Lung microvascular endothelial cell (primary cell): ENCODE data around the gene AKR7A2. TPM values are rescaled to one million over a fixed set of nuclear protein-coding genes. Genes with fewer than 3 reads are reported as not detected.
"Not testable (repeated sequence)": the region's sequence is repeated elsewhere in the genome, so short reads cannot be mapped to it uniquely, and the experiment has no call there.

ENCODE experiments used
- DNase-seq, 2 donors: peaks; one replicate each; pipeline versions ENCODE4 v3.0.0 to v3.0.0-alpha.2; 2010; ENCODE audit warnings: low read depth in 2 of 2
- total RNA-seq: library from RNA; depleted of rRNA; stranded (reverse); fragments of >200 nt; gene quantifications from 2 replicates; pipeline ENCODE4 v1.2.1, GENCODE V29; 2014

The AKR7A2 gene
- total RNA-seq, 1 donor from 2014 or later: 42.1 TPM

DNA sequence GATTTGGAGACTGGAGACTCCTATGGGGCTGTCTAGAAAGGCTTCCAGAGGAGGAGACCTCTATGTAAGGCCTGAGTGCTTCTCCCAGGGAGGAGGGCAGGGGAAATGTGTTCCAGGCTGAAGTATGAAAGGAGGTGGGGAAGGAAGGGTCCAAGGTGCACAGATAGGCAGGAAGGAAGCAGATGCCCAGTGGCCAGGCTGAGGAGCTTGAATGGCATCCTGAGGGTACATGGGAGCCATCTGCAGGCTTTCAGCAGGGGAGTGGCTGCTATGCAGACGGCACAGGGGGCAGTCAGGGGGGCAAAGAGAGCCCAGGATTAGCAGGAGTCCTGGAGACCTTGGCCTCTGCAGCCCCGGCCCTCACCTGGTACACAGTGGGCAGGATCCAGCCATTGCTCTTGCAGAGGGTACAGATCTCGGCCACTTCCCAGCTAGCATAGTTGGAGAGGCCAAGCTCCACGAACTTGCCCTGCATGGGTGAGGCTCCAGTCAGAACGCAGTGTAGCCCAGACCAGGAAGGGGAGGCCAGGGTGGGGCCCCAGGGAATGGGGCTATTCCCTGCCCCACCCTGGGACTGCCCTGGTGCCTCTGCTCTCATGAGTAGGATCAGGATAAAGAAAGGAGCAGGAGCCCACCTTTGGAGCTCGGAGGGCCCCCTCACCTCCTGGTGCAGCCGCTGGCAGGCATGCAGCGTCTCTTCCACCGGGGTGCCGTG is 4.0 kb downstream of the AKR7A2 start:
- no peak for DNase-seq

DNA sequence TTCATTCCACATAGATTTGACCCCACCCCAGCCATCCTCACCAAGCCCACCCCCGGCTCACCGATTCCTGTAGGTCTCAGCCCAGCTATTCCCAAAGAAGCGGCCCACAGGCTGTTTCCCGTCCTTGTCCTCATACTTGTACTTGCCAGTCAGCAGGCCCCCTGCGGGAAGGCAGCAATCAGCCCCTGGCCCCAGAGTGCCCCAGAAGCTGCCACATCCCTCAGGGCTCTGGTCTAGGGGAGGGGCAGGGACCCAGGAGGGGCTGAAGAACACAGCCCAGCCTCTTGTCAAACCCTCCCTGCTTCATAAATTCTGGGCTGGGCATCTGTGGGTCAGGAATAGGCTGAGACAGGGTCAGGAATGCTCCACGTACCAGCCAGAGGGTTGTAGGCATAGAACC is 5.0 kb downstream of the AKR7A2 start:
- no peak for DNase-seq

DNA sequence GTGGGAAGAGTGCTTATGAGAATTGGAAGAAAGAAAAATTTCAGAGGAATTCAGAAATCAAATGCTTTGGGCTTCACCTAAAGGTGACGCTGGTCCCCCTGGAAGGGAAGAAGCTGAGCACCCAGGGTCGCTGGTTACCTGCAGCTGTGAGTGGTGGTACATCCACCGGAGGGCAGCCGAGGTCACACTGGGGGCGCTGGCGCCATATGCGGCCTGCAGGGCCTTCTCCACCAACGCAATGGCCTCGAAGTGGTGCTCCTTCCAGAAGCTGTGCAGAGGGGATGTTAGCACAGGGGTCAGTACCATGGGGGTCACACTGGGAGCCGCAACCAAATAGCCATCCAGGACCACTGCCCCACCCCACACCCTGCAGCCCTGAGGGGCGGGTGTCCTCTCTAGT is 6.1 kb downstream of the AKR7A2 start:
- no peak for DNase-seq

DNA sequence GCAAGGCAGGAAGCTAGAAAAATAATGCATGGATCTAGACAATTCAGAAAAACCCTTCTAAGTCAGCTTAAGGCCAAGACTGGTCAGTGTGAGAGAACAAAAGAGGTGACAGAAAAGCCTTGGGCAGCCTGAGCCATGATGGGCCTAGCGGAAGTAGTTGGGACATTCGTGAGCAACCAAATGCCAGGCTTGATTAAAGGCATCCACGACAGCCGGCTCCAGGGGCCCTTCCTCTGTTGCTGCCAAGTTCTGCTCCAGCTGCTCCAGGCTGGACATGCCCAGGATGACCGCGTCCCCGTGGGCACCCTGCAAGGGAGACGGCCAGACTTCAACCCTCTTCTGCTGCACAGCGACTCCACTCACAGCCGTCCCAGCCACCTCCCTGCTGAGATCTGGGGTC is 7.9 kb downstream of the AKR7A2 start:
- not testable (repeated sequence) for DNase-seq

DNA sequence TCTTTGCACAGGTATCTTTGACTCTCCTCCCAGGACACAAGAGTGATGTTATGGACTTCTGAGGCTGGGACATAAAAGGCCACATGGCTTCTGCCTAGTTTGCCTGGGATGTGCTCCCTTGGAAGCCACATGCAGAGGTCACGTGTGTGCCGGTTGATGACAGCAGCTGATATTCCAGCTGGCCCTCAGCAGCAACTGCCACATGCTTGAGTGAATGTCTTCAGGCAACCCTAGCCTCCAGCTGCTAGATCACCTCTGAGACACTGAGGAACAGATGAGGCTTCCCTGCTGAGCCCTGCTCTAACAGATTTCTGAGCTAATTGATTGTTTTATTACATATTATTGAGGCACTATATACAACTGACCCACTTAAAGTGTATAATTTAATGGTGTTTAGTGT is 11.7 kb downstream of the AKR7A2 start:
- no peak for DNase-seq

DNA sequence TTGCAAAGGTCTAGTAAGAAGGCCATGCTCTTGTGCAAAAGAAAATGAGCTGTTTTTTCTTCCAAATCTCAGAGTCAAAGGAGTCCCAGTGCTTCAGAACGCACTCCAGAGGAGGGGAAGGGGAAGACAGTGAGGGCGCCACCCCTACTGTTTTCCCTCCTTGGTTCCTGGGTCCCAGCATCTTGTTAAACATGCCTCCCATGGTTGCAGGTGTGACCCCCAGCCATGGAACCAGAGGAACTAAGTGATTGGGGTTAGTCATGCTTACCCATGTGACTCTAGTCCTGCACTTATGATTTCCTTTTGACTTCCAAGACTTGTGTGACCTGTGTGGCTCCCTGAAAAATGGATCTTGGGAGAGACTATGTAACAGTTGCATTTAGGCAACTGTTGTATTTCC is 17.3 kb downstream of the AKR7A2 start:
- no peak for DNase-seq

DNA sequence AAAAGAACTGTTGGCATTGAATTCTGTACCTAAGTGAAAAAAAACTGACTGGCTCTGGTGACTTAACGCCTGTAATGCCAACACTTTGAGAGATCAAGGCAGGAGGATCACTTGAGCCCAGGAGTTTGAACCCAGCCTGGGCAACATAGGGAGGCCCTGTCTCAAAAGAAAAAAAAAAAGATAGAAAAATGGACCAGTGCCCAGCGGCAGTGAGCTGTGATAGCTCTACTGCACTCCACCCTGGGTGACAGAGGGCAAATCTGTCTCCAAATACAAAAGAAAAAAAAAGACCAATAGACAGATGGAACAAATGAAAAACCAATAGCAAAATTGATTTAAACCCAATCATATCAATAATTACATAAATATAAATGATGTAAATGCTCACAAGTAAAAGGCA is 22.7 kb downstream of the AKR7A2 start:
- DNase-seq: no peak

DNA sequence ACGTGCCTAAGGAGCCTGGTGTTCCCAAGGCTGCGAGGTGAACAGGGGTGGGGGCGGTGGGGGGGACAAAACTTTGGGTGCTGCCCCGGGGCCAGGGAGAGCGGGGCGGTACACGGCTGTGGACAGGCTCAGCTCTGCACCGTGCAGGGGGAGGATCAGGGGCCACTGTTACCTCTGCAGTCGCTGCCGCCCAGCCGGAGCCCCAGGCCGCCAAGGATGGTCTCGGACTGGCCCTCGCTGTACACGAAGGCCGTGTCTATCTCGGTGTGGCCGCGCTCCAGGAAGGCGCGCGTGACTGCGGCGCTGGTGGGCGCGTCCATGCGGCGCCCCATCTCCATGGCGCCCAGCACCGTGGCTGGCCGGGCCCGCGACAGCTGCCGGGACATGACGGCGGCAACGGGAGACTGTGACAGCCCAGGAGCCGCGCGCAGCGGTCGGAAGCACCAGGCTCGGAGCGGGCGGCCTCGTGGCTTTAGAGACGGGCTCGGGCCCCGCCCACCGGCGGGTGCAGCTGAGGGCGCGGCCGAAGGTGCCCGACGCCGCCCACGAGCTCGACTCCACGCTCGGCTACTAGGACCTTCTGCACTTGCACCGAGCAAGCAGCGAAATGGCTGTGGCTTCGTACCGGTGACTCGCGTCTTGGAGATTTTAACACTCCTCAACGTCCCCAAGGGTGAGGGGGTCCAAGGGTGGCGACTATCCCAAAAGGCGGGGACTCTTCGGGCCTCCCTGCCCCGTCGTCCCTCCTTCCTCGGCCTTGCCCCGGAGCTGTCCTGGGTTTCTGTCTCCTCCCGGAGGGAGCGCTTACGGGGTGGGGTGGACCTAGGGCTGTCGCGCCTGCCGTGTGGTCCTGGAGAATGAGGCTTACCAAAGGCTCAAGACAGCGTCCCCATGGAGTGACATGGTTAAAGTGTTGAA is 23.4 kb downstream of the AKR7A2 start, which contains the start of gene AKR7A3:
Gene AKR7A3, minus strand, starts transcription at position 447 of the 918 bp plus-strand sequence. Its CDS starts 61 bp downstream, at position 386.
- peak; percentile 14 to 17 for DNase-seq

DNA sequence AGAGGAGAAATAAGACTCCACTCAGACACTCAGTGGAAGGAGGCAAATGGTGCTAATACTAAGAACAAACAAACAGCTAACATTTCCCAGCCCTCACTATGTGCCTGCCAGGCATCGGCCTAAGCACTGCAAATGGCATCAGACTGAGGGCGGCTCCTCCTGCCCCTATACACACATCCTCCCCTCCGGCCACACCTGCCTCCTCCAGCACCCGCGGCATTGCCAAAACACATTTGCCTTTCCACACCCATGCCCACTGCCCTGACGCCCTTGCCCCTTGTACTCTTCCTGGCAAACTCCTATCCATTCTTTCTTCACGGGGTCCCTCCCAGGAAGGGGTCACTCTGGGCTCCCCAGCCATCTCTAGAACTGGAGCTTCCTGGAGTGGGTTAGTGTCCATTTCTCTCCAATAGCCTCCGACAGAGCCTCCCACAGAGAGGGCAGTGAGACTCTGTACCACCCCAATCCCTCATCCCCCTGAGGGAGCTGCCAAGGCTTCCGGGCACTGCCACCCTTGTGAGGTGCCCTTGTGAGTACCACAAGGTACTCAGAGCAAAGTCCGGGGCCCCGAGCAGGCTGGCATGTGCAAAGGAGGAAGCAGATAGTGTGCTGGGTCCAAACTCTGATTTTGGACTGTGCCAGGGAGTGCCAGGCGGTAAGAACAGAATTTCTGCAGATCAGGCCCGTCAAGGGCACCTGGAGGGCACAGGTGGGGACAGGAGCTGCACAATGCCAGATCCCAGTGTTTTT is 24.3 kb downstream of the AKR7A2 start:
- no peak for DNase-seq

DNA sequence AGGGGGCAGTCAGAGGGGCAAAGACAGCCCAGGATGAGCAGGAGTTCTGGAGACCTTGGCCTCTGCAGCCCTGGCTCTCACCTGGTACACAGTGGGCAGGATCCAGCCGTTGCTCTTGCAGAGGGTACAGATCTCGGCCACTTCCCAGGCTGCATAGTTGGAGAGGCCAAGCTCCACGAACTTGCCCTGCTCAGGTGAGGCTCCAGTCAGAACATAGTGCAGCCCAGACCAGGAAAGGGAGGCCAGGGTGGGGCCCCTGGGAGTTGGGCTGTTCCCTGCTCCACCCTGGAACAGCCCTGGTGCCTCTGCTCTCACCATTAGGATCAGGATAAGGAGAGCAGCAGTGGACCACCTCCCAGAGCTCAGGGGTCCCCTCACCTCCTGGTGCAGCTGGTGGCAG is 26.1 kb downstream of the AKR7A2 start:
- DNase-seq: not testable (repeated sequence)

DNA sequence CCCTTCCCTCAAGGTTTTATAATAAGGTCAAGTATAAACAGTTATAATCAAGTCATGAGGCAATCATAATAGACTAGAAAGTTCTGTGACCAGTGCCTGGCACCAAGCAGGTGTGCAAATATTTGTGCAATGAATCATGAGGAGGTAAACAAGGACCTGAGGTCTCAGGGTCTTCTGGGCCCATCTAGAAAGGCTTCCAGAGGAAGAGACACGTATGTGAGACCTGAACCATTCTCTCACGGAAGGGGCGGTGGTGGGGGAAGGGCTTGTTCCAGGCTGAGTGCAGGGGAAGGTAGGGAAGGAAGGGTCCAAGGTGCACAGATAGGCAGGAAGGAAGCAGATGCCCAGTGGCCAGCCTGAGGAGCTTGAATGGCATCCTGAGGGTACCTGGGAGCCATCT is 26.6 kb downstream of the AKR7A2 start:
- DNase-seq: not testable (repeated sequence)

DNA sequence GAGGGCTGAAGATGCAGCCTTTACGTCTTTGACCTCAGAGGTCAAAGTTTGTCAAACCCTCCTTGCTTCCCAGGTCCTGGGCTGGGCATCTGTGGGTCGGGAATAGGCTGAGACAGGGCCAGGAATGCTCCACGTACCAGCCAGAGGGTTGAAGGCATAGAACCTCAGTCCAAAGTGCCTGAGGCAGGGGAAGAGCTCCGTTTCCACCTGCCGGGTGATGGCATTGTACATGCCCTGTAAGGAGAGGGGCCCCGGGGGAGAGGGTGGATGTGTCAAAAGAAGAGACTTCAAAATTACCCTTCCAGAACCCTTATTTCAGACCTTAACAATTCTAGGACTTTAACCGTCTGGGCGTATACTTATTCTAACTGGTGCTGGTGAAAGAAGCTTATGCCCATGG is 27.1 kb downstream of the AKR7A2 start:
- DNase-seq: no peak

DNA sequence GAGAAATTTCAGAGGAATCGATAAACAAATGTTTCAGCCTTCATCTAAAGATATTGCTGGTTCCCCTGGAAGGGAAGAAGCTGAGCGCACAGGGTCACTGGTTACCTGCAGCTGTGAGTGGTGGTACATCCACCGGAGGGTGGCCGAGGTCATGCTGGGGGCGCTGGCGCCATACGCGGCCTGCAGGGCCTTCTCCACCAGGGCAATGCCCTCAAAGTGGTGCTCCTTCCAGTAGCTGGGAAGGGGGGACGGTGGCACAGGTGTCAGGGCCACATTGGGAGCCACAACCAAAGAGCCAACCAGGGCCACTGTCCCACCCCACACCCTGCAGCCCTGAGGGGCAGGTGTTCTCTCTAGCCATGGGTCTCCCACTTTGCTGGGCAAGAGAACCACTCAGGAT is 28.1 kb downstream of the AKR7A2 start:
- DNase-seq: no peak

DNA sequence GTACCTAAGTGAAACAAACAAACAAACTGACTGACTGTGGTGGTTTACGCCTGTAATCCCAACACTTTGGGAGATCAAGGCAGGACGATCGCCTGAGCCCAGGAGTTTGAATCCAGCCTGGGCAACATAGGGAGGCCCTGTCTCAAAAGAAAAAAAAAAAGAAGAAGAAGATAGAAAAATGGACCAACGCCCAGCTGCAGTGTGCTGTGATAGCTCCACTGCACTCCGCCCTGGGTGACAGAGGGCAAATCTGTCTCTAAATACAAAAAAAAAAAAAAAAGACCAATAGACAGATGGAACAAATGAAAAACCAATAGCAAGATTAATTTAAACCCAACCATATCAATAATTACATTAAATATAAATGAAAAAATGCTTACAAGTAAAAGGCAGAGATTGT is 37.3 kb downstream of the AKR7A2 start:
- DNase-seq: no peak

DNA sequence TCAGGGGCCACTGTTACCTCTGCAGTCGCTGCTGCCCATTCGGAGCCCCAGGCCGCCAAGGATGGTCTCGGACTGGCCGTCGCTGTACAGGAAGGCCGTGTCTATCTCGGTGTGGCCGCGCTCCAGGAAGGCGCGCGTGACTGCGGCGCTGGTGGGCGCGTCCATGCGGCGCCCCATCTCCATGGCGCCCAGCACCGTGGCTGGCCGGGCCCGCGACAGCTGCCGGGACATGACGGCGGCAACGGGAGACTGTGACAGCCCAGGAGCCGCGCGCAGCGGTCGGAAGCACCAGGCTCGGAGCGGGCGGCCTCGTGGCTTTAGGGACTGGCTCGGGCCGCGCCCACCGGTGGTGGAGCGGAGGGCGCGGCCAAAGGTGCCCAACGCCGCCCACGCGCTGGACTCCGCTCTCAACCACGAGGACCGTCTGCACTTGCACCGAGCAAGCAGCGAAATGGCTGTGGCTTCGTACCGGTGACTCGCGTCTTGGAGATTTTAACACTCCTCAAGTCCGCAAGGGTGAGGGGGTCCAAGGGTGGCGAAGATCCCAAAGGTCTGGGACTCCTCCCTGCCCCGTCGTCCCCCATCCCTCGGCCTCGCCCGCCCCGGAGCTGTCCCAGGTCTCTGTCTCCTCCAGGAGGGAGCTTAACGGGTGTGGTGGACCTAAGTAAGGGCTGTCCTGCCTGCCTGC is 38.0 kb downstream of the AKR7A2 start:
- not testable (repeated sequence) for DNase-seq

DNA sequence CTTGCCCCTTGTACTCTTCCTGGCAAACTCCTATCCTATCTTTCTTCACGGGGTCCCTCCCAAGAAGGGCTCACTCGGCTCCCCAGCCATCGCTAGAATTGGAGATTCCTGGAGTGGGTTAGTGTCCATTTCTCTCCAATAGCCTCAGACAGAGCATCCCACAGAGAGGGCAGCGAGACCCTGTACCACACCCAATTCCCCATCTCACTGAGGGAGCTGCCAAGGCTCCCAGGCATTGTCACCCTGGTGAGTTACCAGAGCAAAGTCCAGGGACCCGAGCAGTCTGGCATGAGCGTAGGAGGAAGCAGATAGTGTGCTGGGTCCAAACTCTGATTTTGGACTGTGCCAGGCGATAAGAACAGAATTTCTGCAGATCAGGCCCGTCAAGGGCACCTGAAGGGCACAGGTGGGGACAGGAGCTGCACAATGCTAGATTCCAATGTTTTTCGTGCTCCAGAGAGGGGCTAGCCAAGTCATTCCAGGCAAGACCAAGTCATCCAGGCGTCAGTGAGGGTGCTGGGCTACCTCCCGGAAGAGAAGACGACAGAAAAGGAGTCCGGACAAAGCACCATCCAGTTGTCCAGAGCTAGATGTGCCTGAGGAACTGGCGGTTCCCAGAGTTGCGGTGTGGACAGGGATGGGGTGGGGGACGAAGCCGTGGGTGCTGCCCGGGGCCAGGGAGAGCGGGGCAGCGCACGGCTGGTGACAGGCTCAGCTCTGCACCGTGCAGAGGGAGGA is 38.7 kb downstream of the AKR7A2 start:
- DNase-seq: no peak

DNA sequence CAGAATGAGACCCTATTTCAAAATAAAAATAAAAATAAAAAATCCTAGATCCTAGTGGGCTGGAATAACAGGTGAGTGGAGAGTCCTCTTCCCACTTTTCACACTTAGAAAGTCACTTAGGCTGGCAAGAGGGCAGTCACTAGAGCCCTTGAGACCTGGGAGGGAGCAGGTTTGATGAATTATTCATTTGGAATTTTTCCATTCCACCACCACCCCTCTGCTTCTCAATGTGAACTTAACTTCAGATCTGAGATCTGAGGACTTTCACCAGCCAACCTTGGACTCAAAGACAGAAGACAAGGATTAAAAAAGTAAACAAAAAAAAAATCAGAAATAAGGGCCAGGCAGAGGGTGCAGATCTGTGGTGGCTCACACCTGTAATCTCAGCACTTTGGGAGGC is 39.9 kb downstream of the AKR7A2 start:
- no peak for DNase-seq

DNA sequence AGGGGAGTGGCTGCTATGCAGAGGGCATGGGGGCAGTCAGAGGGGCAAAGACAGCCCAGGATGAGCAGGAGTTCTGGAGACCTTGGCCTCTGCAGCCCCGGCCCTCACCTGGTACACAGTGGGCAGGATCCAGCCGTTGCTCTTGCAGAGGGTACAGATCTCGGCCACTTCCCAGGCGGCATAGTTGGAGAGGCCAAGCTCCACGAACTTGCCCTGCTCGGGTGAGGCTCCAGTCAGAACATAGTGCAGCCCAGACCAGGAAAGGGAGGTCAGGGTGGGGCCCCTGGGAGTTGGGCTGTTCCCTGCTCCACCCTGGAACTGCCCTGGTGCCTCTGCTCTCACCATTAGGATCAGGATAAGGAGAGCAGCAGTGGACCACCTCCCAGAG is 41.6 kb downstream of the AKR7A2 start:
- DNase-seq: not testable (repeated sequence)

DNA sequence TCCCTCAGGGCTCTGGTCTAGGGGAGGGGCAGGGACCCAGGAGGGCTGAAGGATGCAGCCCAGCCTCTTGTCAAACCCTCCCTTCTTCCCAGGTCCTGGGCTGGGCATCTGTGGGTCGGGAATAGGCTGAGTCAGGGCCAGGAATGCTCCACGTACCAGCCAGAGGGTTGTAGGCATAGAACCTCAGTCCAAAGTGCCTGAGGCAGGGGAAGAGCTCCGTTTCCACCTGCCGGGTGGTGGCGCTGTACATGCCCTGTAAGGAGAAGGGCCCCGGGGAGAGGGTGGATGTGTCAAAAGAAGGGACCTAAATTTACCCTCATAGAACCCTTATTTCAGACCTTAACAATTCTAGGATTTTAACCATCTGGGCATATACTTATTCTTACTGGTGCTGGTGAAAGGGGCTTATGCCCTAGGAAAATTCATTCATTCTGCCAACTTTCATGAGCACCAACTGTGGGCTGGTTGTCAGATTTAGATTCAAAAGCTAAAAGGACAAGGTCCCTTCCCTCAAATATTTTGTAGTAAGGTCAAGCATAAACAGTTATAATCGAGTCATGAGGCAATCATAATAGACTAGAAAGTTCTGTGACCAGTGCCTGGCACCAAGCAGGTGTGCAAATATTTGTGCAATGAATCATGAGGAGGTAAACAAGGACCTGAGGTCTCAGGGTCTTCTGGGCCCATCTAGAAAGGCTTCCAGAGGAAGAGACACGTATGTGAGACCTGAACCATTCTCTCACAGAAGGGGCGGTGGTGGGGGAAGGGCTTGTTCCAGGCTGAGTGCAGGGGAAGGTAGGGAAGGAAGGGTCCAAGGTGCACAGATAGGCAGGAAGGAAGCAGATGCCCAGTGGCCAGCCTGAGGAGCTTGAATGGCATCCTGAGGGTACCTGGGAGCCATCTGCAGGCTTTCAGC is 42.3 kb downstream of the AKR7A2 start:
- peak in 1 of 2 donors; percentile 25 for DNase-seq

DNA sequence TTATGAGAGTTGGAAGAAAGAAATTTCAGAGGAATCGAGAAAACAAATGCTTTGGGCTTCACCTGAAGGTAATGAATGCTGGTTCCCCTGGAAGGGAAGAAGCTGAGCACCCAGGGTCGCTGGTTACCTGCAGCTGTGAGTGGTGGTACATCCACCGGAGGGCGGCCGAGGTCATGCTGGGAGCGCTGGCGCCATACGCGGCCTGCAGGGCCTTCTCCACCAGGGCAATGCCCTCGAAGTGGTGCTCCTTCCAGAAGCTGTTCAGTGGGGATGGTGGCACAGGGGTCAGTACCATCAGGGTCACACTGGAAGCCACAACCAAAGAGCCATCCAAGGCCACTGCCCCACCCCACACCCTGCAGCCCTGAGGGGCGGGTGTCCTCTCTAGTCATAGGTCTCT is 43.5 kb downstream of the AKR7A2 start:
- DNase-seq: no peak
